ENCODE data around the gene MORN5.

The MORN5 gene

GRCh38 chr9:122244349-122244748 is 84.6 kb downstream of the MORN5 start:
- no peak for DNase-seq

GRCh38 chr9:122246666-122247065 is 87.0 kb downstream of the MORN5 start:
- no peak for DNase-seq

- DNase-seq = no peak
Observed at GRCh38 chr9:122248448-122248865, 88.7 kb downstream of the MORN5 start.
